ENCODE results near the gene LRRC32.

LRRC32 gene

DNA sequence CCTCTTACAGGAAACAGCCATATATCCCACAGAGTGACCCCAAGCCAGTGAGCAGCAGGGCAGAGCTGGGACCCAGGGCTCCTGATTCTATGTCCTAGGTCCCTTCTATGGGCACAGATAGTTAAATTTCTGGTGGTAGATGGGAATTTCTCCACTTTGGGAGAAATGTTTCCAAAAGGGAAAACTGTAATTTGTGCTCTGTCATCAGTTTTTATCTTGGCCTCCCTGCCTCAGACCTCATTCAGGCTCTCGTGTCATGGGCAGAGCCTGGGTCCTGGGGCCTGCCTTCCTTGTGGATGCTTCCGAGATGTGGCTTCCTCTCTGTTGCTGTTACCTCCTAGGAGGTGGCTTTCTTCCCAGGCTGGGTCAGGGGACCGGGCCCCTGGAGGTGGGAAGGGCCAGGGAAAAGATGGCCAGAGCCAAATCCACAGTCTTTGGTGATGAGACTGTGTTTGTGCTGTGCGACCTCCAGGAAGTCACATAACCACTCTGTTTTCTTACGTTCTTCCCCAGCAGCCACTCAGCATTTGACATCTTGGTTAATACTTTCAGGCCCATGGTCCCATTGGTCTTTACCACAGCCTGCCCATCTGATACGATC, 8.6 kb downstream of the LRRC32 start:
- no peak for DNase-seq

DNA sequence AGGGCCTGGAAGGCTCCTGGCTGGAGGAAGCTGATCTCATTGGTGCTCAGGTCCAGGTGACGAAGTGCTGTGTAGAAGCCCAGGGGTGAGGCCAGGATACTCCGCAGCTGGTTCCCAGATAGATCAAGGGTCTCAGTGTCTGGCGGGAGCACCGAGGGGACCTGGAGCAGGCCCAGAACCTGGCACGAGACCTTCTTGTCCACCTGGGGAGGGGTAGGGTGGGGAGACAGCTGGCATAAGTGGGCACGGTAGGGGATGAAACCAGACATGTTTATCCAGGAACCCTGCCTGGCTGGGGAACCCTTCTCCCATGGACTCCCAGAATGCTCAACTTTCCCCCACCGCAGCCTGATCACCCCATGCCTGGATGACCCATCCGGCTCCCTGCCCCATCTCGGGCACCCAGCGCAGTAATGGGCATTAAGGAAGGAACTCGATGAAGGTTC, 9.2 kb downstream of the LRRC32 start:
- no peak for DNase-seq

DNA sequence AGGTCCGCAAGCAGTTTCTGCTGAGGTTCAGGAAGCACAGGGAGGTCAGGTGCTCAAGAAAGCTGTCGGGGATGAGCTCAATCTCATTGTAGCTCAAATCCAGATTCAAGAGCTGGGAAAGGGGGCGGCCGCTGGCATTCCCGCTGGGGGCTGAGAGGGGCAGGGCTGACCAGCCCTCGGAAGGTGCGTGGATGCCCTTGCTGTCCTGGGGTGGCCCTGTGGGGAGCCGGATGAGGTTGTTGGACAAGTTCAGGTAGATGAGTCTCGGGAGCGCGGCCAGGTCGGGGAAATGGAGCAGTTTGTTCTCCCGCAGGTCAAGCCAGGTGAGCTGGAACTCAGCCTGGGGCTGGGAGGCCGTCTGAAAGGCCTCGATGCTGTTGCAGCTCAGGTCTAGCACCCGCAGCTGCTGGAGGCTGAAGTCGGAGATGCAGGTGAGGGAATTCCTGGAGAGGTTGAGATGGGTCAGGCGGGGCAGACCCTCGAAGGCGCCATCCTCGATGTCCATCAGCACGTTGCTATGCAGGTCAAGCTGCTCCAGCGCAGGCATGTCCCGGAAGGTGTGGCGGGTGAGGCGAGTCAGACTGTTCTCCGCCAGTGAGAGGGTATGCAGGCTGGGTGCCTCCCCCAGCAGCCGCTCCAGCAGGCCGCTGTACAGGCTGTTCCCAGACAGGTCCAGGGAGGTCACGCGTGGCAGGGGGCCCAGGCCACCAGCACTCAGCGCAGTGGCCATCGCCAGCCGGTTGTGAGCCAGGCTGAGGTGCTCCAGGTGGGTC, 9.8 kb downstream of the LRRC32 start:
- no peak for DNase-seq

DNA sequence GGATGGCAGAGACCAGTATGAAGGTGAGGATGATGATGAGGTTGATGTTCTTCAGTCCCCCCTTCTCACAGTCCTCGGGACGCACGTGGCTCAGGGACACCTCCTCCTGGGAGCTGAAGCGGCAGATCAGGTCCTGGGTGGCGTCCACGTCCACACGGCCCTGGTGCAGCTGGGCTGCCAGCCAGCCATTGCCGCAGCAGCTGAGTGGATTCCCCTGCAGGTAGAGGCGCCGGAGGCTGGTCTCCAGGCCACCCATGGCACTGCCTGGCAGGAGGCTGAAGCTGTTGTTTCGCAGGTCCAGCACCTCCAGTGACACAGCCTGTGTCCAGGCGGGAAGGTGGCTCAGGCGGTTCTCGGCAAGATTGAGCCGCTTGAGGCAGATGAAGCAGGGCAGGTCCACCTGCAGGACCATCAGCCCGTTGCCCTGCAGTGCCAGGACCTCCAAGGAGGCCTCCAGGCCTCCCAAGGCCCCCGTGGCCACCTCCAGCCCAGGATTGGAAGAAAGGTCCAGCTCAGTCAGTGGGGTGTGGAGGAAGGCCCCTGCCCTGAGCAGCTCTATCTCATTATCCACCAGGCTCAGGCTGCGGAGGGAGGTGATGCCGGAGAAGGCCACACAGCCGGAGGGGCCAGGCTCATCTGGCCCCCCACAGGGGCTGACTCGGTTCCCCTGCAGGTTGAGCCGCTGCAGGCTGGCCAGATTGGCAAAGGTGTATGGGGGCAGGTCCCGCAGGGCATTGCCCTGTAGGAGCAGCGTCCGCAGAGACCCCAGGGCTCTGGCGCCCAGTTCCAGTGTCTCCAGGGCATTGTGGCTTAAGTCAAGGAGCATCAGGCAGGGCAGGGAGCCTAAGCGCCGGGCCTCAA, 10.6 kb downstream of the LRRC32 start:
- DNase-seq: no peak

DNA sequence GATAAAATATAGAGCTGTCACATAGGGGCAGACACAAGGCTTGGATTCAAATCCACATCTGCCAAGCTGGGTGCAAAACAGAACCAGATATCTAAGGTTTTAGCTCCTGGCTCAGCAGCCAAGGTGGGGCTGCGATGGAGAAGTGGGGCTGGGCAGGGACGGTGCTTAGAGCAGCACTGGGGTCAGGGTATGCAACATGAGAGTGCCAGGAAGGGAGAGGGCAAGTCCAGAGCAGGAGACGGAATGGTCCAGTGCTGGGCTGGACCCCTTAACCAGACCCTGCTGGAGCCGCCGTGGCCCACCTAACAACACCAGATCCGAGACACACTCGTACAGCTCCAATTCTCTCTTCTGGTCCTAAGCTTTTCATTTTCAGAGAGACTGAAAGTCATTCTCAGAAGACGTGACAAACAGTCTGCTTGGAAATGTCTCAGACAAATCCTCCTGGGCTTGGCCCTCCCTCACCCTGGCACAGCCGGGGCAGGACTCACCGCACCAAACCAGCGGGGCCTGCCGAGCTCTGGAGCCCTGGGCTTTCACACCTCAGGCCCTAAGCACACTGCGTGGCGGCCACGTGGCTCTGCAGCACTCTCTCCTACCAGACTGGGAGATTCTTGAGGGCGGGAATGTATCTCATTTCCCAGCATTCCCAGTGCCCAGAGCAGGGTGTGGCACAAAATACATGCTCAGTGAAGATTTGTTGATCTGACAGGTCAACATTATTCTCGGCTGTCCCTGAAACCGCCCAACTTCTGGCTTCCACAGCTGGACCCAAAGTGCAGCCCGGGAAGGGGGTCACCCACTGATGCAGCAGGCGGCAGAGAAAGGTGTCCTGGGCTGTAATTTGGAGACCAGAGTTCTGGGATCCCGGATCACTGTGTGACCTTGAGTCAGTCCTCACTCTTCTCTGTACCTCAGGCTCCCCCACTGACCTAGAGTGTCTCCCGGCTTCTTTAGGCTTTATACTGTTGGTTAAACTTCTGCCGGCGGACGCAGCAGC, 11.6 kb downstream of the LRRC32 start:
- no peak for DNase-seq

DNA sequence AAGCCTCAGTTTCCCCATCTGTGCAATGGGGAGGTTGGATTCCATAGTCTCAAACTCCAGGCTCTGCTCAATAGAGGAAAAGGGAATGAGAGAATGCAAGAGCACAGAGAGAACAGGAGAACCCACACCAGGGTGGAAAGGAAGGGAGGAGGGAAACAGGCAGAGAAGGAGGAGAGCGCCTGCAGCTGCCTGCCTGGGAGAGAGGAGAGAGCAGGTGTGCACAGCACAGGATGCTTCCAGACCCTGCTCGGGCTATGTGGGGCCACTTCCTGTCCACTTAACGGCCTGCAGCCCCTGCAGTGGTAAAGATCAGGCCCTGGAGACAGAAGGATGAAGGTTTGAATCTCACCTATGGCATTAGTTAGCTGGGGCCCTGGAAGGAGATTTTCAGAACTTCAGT, 12.3 kb downstream of the LRRC32 start:
- DNase-seq: no peak

DNA sequence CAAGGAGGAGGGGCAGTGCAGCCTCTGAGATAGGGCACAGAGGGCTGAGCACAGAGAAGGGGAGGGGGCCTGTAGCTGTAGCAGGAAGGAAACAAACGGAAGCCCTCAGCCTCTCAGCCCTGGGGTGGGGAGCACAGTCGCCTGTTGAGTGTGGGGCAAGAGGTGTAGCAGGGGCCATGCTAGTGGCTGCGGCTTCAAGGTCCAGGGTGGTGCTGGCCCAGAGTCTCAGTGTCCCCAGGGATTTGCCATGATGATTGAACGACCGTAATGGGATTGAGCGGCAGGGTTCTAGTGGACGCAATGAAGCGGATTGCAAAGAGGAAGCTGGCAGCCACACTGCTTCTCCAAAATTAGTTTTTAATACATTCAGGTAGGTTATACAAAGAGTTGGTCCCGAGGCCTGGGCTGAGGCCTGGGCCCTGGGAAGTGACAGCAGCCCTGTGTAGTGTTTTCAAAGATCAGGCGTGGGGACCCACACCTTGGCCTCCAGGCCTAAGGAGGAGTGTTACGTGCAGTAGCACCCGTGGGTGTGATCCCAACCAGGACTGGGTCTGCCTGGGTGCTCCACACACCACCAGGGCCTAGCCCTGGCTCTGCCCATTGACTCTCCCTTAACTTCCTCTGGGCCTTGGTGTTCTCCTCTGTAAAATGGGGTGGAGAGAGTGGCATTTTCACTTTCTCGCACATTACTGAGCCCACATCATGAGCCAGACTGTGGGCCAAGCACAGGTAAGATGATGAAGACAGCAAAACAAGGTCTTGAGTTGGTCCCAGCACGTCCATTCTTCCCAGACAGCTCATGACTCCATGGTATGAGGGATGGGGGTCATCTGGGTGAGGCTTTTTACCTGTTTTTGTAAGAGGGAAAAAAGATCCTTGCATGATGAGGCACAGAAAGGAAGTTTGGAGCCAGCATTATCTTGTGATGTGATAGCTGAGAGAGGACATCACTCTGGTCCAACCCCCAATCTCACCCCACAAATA, 13.1 kb downstream of the LRRC32 start:
- no peak for DNase-seq

DNA sequence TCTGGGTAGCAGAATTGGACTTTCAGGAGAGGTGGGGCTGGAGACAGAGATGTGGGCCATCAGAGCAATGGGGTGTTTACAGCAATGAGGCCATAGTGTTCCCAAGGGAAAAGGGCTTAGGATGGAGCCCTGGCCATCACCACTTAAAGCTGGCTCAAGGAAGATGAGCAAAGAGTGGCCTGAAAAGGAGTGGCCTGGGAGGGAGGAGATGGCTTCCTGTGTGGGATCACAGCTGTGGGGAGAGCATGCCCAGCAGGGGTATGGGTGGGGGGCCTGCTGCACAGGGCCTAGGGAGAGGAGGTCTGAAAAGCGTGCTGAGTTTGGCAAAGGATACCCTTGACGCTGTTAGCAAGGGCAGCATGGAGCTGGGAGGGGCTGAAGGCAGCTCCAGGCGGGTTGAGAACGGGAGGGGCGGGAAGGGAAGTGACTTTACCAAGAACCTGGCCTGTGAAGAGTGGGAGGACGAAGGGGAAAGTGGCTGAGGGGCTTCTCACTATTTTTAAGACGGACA, 13.9 kb downstream of the LRRC32 start:
- no peak for DNase-seq

DNA sequence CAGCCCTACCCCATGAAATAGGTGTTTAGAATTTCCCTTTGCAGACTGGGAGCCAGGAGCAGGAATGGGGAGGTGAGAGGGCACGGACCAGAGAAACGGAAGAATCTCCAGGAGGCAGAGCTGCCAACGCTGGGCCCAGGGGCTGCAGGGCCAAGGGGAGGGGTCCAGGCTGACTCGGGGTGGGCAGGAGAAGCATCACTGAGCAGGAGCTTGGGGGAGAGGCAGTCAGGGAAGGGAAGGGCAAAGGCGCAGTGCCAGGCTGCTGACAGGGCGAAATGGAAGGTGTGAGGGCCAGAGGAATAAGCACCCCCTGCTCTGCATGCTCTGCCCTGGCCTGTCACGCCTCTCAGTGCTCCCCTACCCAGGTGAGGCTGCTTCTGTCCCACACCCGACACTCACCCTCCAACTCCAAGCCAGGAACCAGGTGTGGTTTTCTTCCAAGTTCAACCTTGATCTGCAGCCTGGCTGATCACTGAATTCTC, 14.5 kb downstream of the LRRC32 start:
- no peak for DNase-seq

DNA sequence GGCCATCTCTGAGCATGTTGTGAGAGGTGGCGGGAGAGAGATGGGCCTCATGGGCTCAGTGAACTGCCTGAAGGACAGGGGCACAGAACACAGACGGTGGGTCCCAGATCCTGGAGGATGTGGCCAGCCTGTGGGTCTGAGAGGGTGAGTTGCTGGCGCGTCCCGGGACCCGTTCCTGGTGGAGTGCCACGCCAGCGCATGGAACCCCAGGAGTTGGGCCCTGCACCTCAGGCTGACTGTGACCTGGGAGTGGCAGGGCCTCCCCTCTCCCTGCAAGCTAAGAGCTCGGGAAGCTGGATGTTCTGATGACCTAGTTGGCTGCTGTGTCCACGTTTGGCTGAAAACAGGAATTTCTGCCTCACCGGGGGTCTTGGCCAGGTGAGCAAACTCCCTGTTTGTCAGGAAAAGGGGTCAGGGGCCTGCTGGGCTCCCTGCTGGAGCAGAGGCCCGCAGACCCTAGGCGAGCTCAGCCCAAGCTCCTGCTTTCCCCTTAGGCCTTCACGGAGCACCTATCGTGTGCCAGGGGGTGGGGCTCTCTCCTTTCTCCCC, 15.0 kb downstream of the LRRC32 start:
- DNase-seq: no peak

DNA sequence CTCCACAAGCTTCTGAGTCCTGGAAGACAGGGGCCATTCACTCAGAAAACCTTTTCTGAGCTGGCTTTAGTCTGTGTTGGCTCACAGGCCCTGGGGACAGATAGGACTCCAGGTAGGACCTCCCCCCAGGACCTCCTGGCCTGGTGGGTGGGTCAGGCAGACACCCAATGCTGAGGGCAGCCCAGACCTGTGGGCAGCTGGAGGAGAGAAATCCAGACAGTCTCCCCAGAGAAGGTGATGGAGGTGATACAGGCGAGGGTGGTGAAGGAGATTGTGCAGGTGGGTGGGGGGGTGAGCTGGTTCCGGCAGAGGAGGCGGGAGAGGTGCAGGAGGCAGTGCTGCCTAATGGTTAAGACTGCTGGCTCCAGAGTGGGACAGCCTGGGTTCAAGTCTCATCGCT, 15.6 kb downstream of the LRRC32 start:
- DNase-seq: no peak

DNA sequence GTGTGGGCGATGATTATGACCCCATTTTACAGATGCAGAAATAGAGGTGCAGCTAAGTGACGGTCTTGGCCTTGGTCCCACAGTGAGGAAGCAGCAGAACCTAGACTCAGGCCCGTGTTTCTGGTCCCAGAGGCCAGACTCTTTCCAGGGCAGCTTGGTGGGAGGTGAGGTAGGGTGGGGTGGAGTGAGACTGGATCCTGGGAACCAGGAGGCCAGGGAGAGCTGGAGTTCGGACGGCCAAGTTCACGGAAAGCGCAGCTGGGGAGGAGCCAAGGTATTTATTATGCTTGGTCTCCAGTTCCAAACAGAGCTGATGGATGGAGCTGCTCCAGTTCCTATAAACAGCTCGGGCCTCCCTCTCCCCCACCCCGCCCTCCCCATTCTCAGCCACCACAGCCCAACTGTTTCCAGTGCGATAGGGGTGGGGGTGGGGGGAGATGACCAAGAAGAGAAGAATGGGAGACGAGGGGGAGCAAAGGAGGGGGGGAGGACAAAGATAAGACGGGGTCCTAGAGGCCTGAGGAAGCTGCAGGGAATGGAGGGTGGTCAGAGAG, 16.2 kb downstream of the LRRC32 start:
- no peak for DNase-seq

DNA sequence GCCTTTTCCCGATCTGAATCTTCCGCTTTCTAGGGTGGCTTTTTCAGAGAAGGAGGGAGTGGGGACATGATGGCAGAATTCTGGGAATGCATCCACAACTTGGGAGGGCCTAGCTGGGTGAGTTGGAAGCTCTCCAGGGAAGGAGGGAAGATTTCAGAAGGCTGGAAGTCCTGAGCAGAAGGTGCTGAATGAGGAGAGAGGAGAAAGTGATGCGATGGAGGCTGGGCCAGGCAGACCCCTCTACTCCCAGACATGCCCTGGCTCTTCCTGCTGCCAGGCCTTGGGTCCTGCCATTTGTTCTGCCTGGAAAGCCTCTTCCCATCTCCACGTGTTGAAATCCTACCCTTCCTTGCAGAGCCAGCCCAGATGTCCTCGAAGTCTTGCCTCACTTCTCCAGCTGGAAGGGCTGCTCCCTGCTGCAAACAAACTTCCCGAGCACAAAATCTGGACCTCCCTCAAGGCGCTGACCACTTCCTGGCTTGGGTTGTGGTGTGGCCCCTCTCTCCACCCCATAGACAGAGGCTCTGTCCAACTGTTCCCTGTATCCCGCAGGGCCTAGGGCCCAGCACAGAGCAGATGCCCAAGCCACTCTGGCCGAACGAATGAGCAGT, 16.8 kb downstream of the LRRC32 start:
- DNase-seq: peak; percentile 42

DNA sequence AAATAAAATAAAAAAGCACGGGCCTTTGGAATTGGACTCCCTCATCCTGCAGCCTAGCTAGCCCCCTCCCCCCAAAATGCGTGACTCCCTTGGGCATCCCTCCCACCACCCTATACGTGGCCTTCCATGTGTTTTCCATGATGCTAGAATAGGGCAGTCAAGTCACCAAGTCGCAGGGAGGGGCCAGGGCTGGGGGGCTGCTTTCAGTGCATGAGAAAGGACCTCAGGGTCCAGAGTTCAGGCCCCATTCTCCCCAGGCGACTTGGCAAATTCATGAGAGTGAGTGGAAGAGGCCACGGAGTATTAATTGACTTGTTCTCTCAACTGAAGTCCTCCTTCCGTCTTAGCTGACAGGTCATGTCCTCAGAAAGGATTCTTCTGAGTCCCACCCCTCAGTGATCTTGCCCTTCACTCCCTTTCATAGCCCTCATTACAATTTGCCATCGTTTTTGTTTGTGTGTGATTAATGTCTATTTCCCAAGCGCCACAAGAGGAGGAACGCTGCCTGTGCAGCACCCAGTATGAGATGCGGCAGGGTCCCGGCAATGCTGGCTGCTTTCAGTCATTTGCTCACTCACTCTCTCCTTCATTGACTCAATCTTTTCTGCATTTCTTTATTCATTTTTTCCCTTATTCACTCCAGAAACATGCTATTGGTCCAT, 17.4 kb downstream of the LRRC32 start:
- DNase-seq: no peak

DNA sequence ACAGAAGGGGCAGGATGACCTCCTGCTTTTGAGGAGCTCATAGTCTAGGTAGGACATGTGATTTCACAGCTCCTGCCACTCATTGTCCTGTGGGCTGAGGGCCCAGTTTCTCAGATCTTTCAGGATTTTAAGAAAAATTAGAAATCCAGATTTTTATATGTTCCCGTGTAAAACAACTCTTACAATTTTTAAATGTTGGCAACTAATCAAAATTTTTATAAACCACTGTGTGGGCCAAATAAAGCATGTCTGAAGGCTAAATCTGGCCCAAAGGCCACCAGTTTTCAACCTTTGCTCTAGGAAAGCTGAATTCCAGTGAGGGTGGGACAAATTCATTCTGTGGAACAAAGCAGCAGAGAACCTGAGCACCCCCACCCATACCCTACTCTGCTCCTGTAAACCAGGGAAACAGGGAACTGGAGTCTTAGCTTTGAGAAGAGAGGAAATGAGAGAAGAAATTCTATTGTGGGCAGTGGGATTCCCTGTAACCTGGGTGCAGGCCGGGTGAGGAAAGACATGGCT, 20.6 kb downstream of the LRRC32 start:
- DNase-seq: no peak

DNA sequence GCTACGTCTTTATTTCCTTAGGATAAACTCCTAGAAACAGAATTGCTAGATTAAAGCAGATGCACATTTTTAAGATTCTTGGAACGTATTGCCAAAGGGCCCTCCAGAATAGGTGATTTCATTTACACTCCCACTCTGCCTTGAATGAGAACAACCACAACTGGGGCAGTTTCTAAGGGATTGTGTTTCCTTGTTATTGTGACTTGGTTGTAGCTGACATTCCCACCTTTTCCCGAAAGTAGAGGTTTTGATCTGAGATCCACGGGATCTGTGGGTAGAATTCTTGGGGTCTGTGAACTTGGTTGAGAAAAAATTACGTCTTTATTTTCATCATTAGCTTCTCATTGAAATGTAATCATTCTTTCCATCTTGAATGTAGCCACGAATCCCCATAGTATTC, 21.5 kb downstream of the LRRC32 start:
- no peak for DNase-seq

DNA sequence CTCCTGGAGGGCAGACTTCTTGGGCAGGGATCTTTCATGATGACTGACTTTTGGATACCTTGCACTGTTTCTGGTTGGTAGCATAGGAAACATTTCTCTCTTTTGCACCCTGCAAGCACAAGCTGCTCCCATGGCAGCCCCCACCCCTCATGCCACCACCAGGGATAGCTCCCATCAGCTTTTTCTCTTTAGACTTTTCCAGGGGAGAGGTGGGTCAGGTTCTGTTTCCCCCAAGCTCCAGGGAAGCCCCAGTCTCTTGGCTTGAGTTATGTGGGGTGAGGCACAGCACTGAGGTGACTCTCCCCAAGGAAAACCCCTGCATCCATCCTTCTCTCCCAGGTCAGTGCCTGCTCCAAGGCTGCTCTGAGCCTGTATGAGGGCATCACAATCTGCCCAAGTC, 22.5 kb downstream of the LRRC32 start:
- no peak for DNase-seq

DNA sequence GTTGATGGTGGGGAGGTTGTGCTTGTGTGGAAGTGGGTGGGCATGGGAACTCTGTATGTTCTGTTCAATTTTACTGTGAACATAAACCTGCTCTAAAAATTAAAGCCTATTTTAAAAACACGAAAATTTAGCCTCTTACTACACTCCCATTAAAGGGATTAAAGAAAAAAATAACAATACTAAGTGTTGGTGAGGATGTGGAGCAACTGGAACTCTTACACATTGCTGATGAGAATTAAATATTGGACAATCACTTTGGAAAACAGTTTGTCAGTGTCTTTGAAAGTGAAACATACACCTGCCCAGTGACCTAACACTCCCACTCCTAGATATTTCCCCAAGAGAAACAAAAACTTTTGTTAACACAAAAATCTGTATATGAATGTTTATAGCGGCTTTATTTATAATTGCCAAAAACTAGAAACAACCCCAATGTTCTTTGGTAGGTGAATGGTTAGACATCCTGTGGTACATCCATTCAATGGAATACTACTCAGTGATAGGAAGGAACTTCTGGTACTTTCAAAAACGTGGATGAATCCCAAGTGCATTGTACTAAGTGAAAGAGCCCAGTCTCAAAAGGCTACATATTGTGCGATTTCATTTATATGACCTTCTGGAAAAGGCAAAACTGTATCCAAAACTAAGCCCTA, 23.5 kb downstream of the LRRC32 start:
- DNase-seq: no peak
